ENCODE measurements around the gene PTGER3. TPM values are rescaled to one million over a fixed set of nuclear protein-coding genes. Genes with fewer than 3 reads are reported as not detected.

Gene PTGER3
- polyA plus RNA-seq, 1 of the 3 experiments (the other 2 are of a cell fraction) = 1.9 TPM

- TF ChIP-seq, protein P1, sequence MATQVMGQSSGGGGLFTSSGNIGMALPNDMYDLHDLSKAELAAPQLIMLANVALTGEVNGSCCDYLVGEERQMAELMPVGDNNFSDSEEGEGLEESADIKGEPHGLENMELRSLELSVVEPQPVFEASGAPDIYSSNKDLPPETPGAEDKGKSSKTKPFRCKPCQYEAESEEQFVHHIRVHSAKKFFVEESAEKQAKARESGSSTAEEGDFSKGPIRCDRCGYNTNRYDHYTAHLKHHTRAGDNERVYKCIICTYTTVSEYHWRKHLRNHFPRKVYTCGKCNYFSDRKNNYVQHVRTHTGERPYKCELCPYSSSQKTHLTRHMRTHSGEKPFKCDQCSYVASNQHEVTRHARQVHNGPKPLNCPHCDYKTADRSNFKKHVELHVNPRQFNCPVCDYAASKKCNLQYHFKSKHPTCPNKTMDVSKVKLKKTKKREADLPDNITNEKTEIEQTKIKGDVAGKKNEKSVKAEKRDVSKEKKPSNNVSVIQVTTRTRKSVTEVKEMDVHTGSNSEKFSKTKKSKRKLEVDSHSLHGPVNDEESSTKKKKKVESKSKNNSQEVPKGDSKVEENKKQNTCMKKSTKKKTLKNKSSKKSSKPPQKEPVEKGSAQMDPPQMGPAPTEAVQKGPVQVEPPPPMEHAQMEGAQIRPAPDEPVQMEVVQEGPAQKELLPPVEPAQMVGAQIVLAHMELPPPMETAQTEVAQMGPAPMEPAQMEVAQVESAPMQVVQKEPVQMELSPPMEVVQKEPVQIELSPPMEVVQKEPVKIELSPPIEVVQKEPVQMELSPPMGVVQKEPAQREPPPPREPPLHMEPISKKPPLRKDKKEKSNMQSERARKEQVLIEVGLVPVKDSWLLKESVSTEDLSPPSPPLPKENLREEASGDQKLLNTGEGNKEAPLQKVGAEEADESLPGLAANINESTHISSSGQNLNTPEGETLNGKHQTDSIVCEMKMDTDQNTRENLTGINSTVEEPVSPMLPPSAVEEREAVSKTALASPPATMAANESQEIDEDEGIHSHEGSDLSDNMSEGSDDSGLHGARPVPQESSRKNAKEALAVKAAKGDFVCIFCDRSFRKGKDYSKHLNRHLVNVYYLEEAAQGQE (IDR thresholded peaks at IDR 0.05; ENCODE audit: low read depth, low read length) = no peak
- TF ChIP-seq TAF1 (IDR thresholded peaks at IDR 0.05; ENCODE audit: borderline replicate concordance, low read depth, low read length) = no peak
- TF ChIP-seq SIN3A (IDR thresholded peaks at IDR 0.05; ENCODE audit: borderline replicate concordance, low read depth, low read length) = no peak
- TF ChIP-seq NFIC (IDR thresholded peaks at IDR 0.05; ENCODE audit: borderline replicate concordance) = no peak
- no peak for TF ChIP-seq FOSL2 (IDR thresholded peaks at IDR 0.05; ENCODE audit: borderline replicate concordance, low read depth)
- TF ChIP-seq, protein P2, sequence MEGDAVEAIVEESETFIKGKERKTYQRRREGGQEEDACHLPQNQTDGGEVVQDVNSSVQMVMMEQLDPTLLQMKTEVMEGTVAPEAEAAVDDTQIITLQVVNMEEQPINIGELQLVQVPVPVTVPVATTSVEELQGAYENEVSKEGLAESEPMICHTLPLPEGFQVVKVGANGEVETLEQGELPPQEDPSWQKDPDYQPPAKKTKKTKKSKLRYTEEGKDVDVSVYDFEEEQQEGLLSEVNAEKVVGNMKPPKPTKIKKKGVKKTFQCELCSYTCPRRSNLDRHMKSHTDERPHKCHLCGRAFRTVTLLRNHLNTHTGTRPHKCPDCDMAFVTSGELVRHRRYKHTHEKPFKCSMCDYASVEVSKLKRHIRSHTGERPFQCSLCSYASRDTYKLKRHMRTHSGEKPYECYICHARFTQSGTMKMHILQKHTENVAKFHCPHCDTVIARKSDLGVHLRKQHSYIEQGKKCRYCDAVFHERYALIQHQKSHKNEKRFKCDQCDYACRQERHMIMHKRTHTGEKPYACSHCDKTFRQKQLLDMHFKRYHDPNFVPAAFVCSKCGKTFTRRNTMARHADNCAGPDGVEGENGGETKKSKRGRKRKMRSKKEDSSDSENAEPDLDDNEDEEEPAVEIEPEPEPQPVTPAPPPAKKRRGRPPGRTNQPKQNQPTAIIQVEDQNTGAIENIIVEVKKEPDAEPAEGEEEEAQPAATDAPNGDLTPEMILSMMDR (IDR thresholded peaks at IDR 0.05) = no peak
These were observed 102.4 kb downstream of the PTGER3 start (continued) for GRCh38 chr1:70945251-70945650.

DNA sequence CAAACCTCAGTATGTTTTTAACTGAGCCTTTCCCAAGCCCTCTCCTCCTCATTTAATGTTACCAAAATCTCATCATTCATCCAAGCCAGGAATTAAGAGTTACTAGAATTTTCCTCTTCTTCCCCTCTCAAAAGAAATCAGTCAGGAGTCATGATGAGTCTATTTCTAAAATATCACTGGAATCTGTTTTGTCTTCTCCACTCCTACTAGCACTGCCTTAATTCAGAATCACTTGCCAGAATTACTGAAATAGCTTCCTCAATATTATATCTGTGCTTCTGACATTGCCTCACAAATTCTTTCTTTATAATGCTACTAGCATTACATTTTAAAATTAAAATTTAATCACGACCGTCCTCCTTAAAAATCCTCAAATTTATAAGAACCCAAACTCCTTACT is 106.1 kb downstream of the PTGER3 start:
- no peak for DNase-seq
- Histone ChIP-seq H3K9me3 (no peaks in the 10 kb centered on the region), H2AFZ (ENCODE audit: low read depth) (no peak overlapping the region), H3F3A (replicated peaks; ENCODE audit: insufficient read depth) (no peaks in the 10 kb centered on the region), H3K4me3 (ENCODE audit: low read depth in 2 of 2, low read length in 1 of 2) (no peak overlapping the region), H3K36me3 (replicated peaks in 1 of 2; ENCODE audit: control insufficient read depth in 1 of 2, insufficient read depth in 2 of 2, low read length in 1 of 2) (no peaks in the 10 kb centered on the region), H3K9ac (no peak overlapping the region), H3K4me1 (ENCODE audit: control insufficient read depth in 1 of 2, insufficient read depth in 2 of 2, low read depth in 1 of 2, low read length in 1 of 2) (no peaks in the 10 kb centered on the region), H3K9me2 (no peaks in the 10 kb centered on the region), H3K79me2 (ENCODE audit: insufficient read depth) (no peaks in the 10 kb centered on the region), H3K27ac (ENCODE audit: low read depth in 2 of 2, low read length in 1 of 2) (no peak overlapping the region), H4K20me1 (ENCODE audit: insufficient read depth) (no peaks in the 10 kb centered on the region), H3K4me2 (no peak overlapping the region), H3K27me3 (ENCODE audit: insufficient read depth) (no peaks in the 10 kb centered on the region)
- POLR2A ChIA-PET = no interaction called here
- 61% methylated on average over 2 of the region's 2 CpGs for WGBS (ENCODE audit: low lambda C conversion rate)
- CTCF ChIA-PET = no interaction called here
- TF ChIP-seq RFX5 (IDR thresholded peaks at IDR 0.05; ENCODE audit: low read length) = no peak
- TF ChIP-seq TAF1 (IDR thresholded peaks at IDR 0.05; ENCODE audit: borderline replicate concordance, low read depth, low read length) = no peak
- no peak for TF ChIP-seq GABPA (IDR thresholded peaks at IDR 0.05; ENCODE audit: low read depth)
- TF ChIP-seq JUND (IDR thresholded peaks at IDR 0.05) = no peak
- no peak for TF ChIP-seq NFIC (IDR thresholded peaks at IDR 0.05; ENCODE audit: borderline replicate concordance)
- no peak for TF ChIP-seq FOXM1 (IDR thresholded peaks at IDR 0.05; ENCODE audit: low read depth)
- no peak for TF ChIP-seq TEAD4 (IDR thresholded peaks at IDR 0.05; ENCODE audit: borderline replicate concordance, insufficient read depth)
- no peak for TF ChIP-seq MAX (IDR thresholded peaks at IDR 0.05; ENCODE audit: low read depth)
- no peak for TF ChIP-seq ELF1 (IDR thresholded peaks at IDR 0.05)
- TF ChIP-seq, protein P3, sequence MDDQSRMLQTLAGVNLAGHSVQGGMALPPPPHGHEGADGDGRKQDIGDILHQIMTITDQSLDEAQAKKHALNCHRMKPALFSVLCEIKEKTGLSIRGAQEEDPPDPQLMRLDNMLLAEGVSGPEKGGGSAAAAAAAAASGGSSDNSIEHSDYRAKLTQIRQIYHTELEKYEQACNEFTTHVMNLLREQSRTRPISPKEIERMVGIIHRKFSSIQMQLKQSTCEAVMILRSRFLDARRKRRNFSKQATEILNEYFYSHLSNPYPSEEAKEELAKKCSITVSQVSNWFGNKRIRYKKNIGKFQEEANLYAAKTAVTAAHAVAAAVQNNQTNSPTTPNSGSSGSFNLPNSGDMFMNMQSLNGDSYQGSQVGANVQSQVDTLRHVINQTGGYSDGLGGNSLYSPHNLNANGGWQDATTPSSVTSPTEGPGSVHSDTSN (IDR thresholded peaks at IDR 0.05) = no peak
- TF ChIP-seq TCF12 (IDR thresholded peaks at IDR 0.05) = no peak
- TF ChIP-seq, protein P2 (IDR thresholded peaks at IDR 0.05) = no peak
- TF ChIP-seq MXI1 (IDR thresholded peaks at IDR 0.05; ENCODE audit: low read depth, low read length) = no peak
- no peak for TF ChIP-seq YY1 (IDR thresholded peaks at IDR 0.05; ENCODE audit: low read depth)
- no peak for TF ChIP-seq MEF2A (IDR thresholded peaks at IDR 0.05; ENCODE audit: borderline replicate concordance, low read depth)
- TF ChIP-seq CHD2 (IDR thresholded peaks at IDR 0.05; ENCODE audit: low read length, partially characterized antibody) = no peak
- no peak for TF ChIP-seq ZBTB33 (IDR thresholded peaks at IDR 0.05; ENCODE audit: borderline replicate concordance, low read depth)
- no peak for TF ChIP-seq RAD21 (IDR thresholded peaks at IDR 0.05; ENCODE audit: low read length)
- TF ChIP-seq GATA2 (CRISPR knock-in tag; IDR thresholded peaks at IDR 0.05) = no peak

Data from SK-N-SH (cell line).